Testis (tissue), 2 donors: ENCODE results near the gene AGBL4.

Experiments
- CTCF ChIP-seq, 3 experiments: fragments of 450-650 bp in 2 of 3; fragments of 200-600 bp in 1 of 3; sonication (generic) in 1 of 3; IDR thresholded peaks; one replicate each; pipeline ENCODE4 v1.5.1; 2016 to 2019; ENCODE audit warnings: antibody characterized with exemption in 3 of 3, mild to moderate bottlenecking in 2 of 3, moderate library complexity in 1 of 3
- POLR2A ChIP-seq: fragments of 450-650 bp; IDR thresholded peaks from one replicate; pipeline ENCODE4 v1.6.1; 2017; ENCODE audit warnings: antibody characterized with exemption, mild to moderate bottlenecking, moderate library complexity

- TF ChIP-seq CTCF (IDR thresholded peaks at IDR 0.05): no peak
- TF ChIP-seq POLR2A: no peak
These were observed 1083.9 kb downstream of the AGBL4 start for GRCh38 chr1:48939828-48940227.
